Measurements from ENCODE around the gene UBE2G1.
"Not testable (repeated sequence)": the region's sequence is repeated elsewhere in the genome, so short reads cannot be mapped to it uniquely, and the experiment has no call there.

Gene UBE2G1

GRCh38 chr17:4297351-4297750, 69.1 kb downstream of the UBE2G1 start:
- no peak for DNase-seq

GRCh38 chr17:4295686-4296085, 70.8 kb downstream of the UBE2G1 start:
- DNase-seq, result no peak

GRCh38 chr17:4293572-4293971, 72.9 kb downstream of the UBE2G1 start:
- DNase-seq, result no peak

- no peak for DNase-seq
Measured at GRCh38 chr17:4287710-4288109, 78.8 kb downstream of the UBE2G1 start.

- no peak for DNase-seq
Measured at GRCh38 chr17:4276514-4276913, 90.0 kb downstream of the UBE2G1 start.

- no peak for DNase-seq
Measured at GRCh38 chr17:4272972-4273368, 93.5 kb downstream of the UBE2G1 start.

- no peak for DNase-seq
Measured at GRCh38 chr17:4272213-4272971, 94.1 kb downstream of the UBE2G1 start.

- DNase-seq, result no peak
Measured at GRCh38 chr17:4270736-4271135, 95.7 kb downstream of the UBE2G1 start.

GRCh38 chr17:4269915-4270314, 96.6 kb downstream of the UBE2G1 start:
- no peak for DNase-seq

- DNase-seq, result no peak
Measured at GRCh38 chr17:4267402-4267801, 99.1 kb downstream of the UBE2G1 start.

GRCh38 chr17:4266550-4266949, 99.9 kb downstream of the UBE2G1 start:
- no peak for DNase-seq

- DNase-seq, result peak; percentile 97
Measured at GRCh38 chr17:4263282-4264215, 102.9 kb downstream of the UBE2G1 start, which contains the start of gene ANKFY1. Gene ANKFY1 (minus strand): TSS chr17:4263979. CDS start chr17:4263941, 38 bp downstream.

GRCh38 chr17:4262703-4263102, 103.8 kb downstream of the UBE2G1 start:
- no peak for DNase-seq

- no peak for DNase-seq
Measured at GRCh38 chr17:4261452-4261851, 105.0 kb downstream of the UBE2G1 start.

GRCh38 chr17:4258867-4259266, 107.6 kb downstream of the UBE2G1 start:
- no peak for DNase-seq

GRCh38 chr17:4256952-4257351, 109.5 kb downstream of the UBE2G1 start:
- DNase-seq, result no peak

GRCh38 chr17:4255271-4255670, 111.2 kb downstream of the UBE2G1 start:
- not testable (repeated sequence) for DNase-seq

- DNase-seq, result no peak
Measured at GRCh38 chr17:4250887-4251286, 115.6 kb downstream of the UBE2G1 start.

- DNase-seq, result peak; percentile 6
Measured at GRCh38 chr17:4249452-4250029, 116.9 kb downstream of the UBE2G1 start.

GRCh38 chr17:4248504-4249277, 117.8 kb downstream of the UBE2G1 start:
- no peak for DNase-seq

GRCh38 chr17:4247971-4248388, 118.5 kb downstream of the UBE2G1 start:
- DNase-seq, result no peak

- DNase-seq, result peak; percentile 45
Measured at GRCh38 chr17:4247361-4247970, 119.0 kb downstream of the UBE2G1 start.

Data from NCI-H2171 (cell line).